ELF-1 (cell line): ENCODE results near the gene KDM4C.

Experiments used
- DNase-seq: peaks from one replicate; pipeline ENCODE4 v3.0.0-alpha.2; 2016; ENCODE audit warnings: low read depth, low spot score

Gene KDM4C

GRCh38 chr9:7210854-7211637, 453.3 kb downstream of the KDM4C start:
- peak; percentile 65 for DNase-seq

GRCh38 chr9:7211657-7212056, 453.9 kb downstream of the KDM4C start:
- no peak for DNase-seq

DNA sequence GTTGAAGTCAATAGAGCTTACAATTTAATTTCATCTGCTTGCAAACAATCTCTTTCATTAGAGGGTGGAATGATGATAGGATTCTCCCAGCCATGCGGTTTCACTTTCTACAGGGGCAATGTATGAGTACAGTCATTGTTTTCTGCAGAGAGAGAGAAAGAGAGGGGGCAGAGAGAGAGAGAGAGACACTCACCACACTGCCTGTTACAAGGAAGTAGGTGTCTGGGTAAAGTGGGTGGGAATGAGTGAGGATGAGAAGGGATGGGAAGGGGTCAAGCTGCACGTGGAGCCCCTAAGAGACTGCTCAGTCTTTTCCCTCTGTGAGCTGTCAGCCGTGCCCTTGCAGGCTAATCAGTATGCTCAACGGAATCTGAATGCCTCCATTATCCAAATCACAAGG, 454.3 kb downstream of the KDM4C start:
- DNase-seq: no peak

DNA sequence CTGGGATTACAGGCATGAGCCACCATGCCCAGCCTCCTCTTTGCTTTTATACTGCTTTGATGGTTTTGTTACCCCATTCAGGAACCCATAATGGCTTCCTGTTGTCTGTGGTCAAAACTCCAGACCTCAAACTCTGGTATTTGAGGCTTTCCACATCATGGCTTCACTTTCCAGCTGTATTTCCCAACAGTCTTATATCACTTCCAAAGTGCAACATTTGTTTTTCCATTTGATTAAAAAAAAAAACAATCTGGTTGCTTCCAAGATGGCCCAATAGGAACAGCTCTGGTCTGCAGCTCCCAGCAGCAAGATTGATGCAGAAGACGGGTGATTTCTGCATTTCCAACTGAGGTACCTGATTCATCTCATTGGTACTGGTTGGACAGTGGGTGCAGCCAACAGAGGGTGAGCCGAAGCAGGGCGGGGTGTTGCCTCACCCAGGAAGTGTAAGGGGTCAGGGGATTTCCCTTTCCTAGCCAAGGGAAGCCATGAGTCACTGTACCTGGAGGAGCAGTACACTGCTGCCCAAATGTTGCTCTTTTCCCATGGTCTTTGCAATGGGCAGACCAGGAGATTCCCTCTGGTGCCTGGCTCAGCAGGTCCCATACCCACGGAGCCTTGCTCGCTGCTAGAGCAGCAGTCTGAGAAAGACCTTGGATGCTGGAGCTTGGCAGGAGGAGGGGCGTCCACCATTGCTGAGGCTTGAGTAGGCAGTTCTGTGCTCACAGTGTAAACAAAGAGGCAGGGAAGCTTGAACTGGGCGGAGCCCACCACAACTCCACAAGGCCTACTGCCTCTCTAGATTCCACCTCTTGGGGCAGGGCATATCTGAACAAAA, 458.4 kb downstream of the KDM4C start:
- DNase-seq: peak; percentile 80

DNA sequence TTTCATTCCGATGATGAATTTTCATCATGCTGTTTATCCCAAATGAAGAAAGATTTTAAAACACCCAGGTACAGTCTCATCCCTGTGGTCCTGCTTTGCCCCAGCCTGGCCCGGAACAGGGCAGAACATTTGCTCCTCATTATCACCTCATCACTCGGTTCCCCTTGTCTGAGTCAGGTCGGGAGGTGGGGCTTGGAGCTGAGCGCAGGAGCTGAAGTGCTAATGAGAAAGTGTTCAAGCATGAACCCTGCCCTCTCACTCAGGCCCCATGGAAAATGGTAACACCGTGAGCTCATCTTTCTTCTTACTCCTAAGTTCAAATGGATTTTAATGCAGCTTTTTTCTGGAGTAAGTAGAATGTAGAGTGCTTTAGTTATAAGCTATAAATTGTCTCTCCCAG, 466.2 kb downstream of the KDM4C start:
- no peak for DNase-seq
